A549 treated with dexamethasone at 1 μM for 4 hours (cell line): ENCODE data around the gene DACT1. TPM values are rescaled to one million over a fixed set of nuclear protein-coding genes. Genes with fewer than 3 reads are reported as not detected.

Experiments used
- total RNA-seq: library from RNA; stranded (reverse); fragments of 200-300 nt; extraction: Qiagen RNA extraction; gene quantifications from 5 replicates; pipeline ENCODE4 v1.2.3, GENCODE V29; 2022

DACT1 gene
- total RNA-seq: 0.47 to 0.76 TPM (median 0.59 TPM) in 5 replicates

GRCh38 chr14:58637391-58638230, at the start of gene DACT1:
TSS of gene DACT1 (plus strand) at chr14:58637962. CDS start at chr14:58638203, 241 bp downstream.

Other genes starting within 250 kb of the DACT1 start
- gene TOMM20L, start 242.0 kb upstream of the DACT1 start, total RNA-seq: not detected in 5 replicates
- gene TIMM9, start 210.4 kb upstream of the DACT1 start, total RNA-seq: 62.4 to 87.2 TPM (median 72.6 TPM) in 5 replicates
- gene KIAA0586, start 210.2 kb upstream of the DACT1 start, total RNA-seq: 5.6 to 10.2 TPM (median 8.8 TPM) in 5 replicates